Fibroblast of lung (primary cell): Measurements from ENCODE around the gene PPP1R13B. TPM values are rescaled to one million over a fixed set of nuclear protein-coding genes. Genes with fewer than 3 reads are reported as not detected.

Experiments
- DNase-seq, 2 donors: peaks; one replicate each; pipeline versions ENCODE4 v3.0.0 to v3.0.0-alpha.2; 2010; ENCODE audit warnings: low read depth in 2 of 2
- H2AFZ ChIP-seq: 2 replicates; pipeline ENCODE4 v1.5.1; 2012; ENCODE audit warnings: low read length, control low read depth, inconsistent platforms
- H3K27ac ChIP-seq: 2 replicates; pipeline ENCODE4 v1.5.1; 2011; ENCODE audit warnings: low read length, control low read depth; ENCODE audit not compliant: insufficient read depth
- H3K27me3 ChIP-seq: 2 replicates; pipeline ENCODE4 v1.5.1; 2011; ENCODE audit warnings: mild to moderate bottlenecking, low read length; ENCODE audit not compliant: control insufficient read depth, insufficient read depth
- H3K36me3 ChIP-seq: 2 replicates; pipeline ENCODE4 v1.5.1; 2011; ENCODE audit warnings: low read length; ENCODE audit not compliant: control insufficient read depth, insufficient read depth
- H3K4me1 ChIP-seq: 2 replicates; pipeline ENCODE4 v1.5.1; 2011; ENCODE audit warnings: low read length; ENCODE audit not compliant: control insufficient read depth, insufficient read depth; ENCODE audit errors: extremely low read depth
- H3K4me2 ChIP-seq: 2 replicates; pipeline ENCODE4 v1.5.1; 2011; ENCODE audit warnings: low read length, control low read depth; ENCODE audit not compliant: insufficient read depth; ENCODE audit errors: extremely low read depth
- H3K4me3 ChIP-seq, 4 experiments: fragments of 200-600 bp in 1 of 4; sonication (generic) in 1 of 4; replicated peaks in 1 of 4; 2 replicates each; pipeline ENCODE4 v1.5.1; 2011 to 2016; ENCODE audit warnings: low read length in 4 of 4, low read depth in 3 of 4, mild to moderate bottlenecking in 3 of 4, control low read depth in 2 of 4, inconsistent platforms in 1 of 4, mixed read lengths in 1 of 4; ENCODE audit not compliant: insufficient read depth in 1 of 4; ENCODE audit errors: control extremely low read depth in 1 of 4
- H3K79me2 ChIP-seq: 2 replicates; pipeline ENCODE4 v1.5.1; 2012; ENCODE audit warnings: mild to moderate bottlenecking, low read length, inconsistent platforms; ENCODE audit not compliant: control insufficient read depth, insufficient read depth
- H3K9ac ChIP-seq: 2 replicates; pipeline ENCODE4 v1.5.1; 2011; ENCODE audit warnings: mild to moderate bottlenecking, low read length, control low read depth; ENCODE audit not compliant: insufficient read depth
- H3K9me3 ChIP-seq: 2 replicates; pipeline ENCODE4 v1.5.1; 2012; ENCODE audit warnings: low read depth, low read length; ENCODE audit not compliant: control insufficient read depth, insufficient read depth
- H4K20me1 ChIP-seq: 2 replicates; pipeline ENCODE4 v1.5.1; 2011; ENCODE audit warnings: low read length; ENCODE audit not compliant: control insufficient read depth, insufficient read depth; ENCODE audit errors: extremely low read depth
- CTCF ChIP-seq, 2 donors: IDR thresholded peaks in 1 of 2; conservative IDR thresholded peaks in 1 of 2; 1 replicate in 1 of 2; 2 replicates in 1 of 2; pipeline ENCODE4 v1.5.1; 2011 to 2012; ENCODE audit warnings: low read length in 2 of 2, control low read depth in 1 of 2, inconsistent platforms in 1 of 2, low read depth in 1 of 2, mild to moderate bottlenecking in 1 of 2
- EZH2 ChIP-seq: IDR thresholded peaks from 2 replicates; pipeline ENCODE4 v1.5.1; 2012; ENCODE audit warnings: low read length, control low read depth, mild to moderate bottlenecking; ENCODE audit errors: missing control alignments
- polyA plus RNA-seq, 2 donors: library from polyadenylated mRNA; depleted of rRNA in 1 of 2; stranded (reverse) in 1 of 2; unstranded in 1 of 2; fragments of >200 nt; gene quantifications; 2 replicates each; pipeline ENCODE4 v1.2.1, GENCODE V29; 2011 to 2012; ENCODE audit warnings: missing spikeins in 1 of 2
- total RNA-seq: library from RNA; depleted of rRNA; stranded (reverse); fragments of >200 nt; gene quantifications from 2 replicates; pipeline ENCODE4 v1.2.1, GENCODE V29; 2014

The PPP1R13B gene
- total and polyA plus RNA-seq, 2 donors (not counting 1 experiment from before 2014, with no cell fraction given): 2.0 to 2.7 TPM

- Histone ChIP-seq H3K36me3 (peaks cover 7% of the 10 kb centered on the region), H3K79me2 (no peaks in the 10 kb centered on the region), H3K9me3 (no peaks in the 10 kb centered on the region), H3K9ac (no peak overlapping the region), H4K20me1 (no peaks in the 10 kb centered on the region), H3K4me1 (no peaks in the 10 kb centered on the region), H3K4me2 (no peak overlapping the region), H2AFZ (no peak overlapping the region), H3K27ac (no peak overlapping the region), H3K27me3 (no peaks in the 10 kb centered on the region), H3K4me3 (no peak overlapping the region)
- DNase-seq: no peak
- no peak for TF ChIP-seq CTCF (conservative IDR thresholded peaks at IDR 0.05 in 1 of 2, IDR thresholded peaks at IDR 0.05 in 1 of 2; ENCODE audit: low read depth in 1 of 2, low read length in 2 of 2)
- no peak for TF ChIP-seq EZH2
These were observed 111.4 kb downstream of the PPP1R13B start for GRCh38 chr14:103735815-103736545.

GRCh38 chr14:103735439-103735814, 111.9 kb downstream of the PPP1R13B start:
- Histone ChIP-seq H3K36me3 (peaks cover 7% of the 10 kb centered on the region), H3K27ac (no peak overlapping the region), H2AFZ (no peak overlapping the region), H3K9me3 (no peaks in the 10 kb centered on the region), H3K79me2 (no peaks in the 10 kb centered on the region), H3K9ac (no peak overlapping the region), H4K20me1 (no peaks in the 10 kb centered on the region), H3K4me3 (no peak overlapping the region), H3K4me1 (no peaks in the 10 kb centered on the region), H3K27me3 (no peaks in the 10 kb centered on the region), H3K4me2 (no peak overlapping the region)
- TF ChIP-seq CTCF (conservative IDR thresholded peaks at IDR 0.05 in 1 of 2, IDR thresholded peaks at IDR 0.05 in 1 of 2; ENCODE audit: low read depth in 1 of 2, low read length in 2 of 2) (no peak), EZH2 (no peak)
- DNase-seq: no peak

- no peaks in the 10 kb centered on the region for H3K9me3 ChIP-seq
- H3K9ac ChIP-seq: no peak overlapping the region
- no peaks in the 10 kb centered on the region for H3K79me2 ChIP-seq
- H3K27ac ChIP-seq: no peak overlapping the region
- no peak overlapping the region for H3K4me3 ChIP-seq
- no peak for DNase-seq
- H3K4me1 ChIP-seq: no peaks in the 10 kb centered on the region
- H4K20me1 ChIP-seq: no peaks in the 10 kb centered on the region
- peaks cover 7% of the 10 kb centered on the region for H3K36me3 ChIP-seq
- TF ChIP-seq CTCF (conservative IDR thresholded peaks at IDR 0.05 in 1 of 2, IDR thresholded peaks at IDR 0.05 in 1 of 2; ENCODE audit: low read depth in 1 of 2, low read length in 2 of 2) (no peak), EZH2 (no peak)
- H3K4me2 ChIP-seq: no peak overlapping the region
- no peaks in the 10 kb centered on the region for H3K27me3 ChIP-seq
- no peak overlapping the region for H2AFZ ChIP-seq
These were observed 112.4 kb downstream of the PPP1R13B start for GRCh38 chr14:103735022-103735421.
